Sigmoid colon (tissue), 4 donors: ENCODE data around the gene RASIP1.

ENCODE experiments used
- CTCF ChIP-seq, 4 experiments: fragments of 450-650 bp in 3 of 4; fragments of 200-600 bp in 1 of 4; IDR thresholded peaks; one replicate each; pipeline ENCODE4 v1.5.1; 2016 to 2019; ENCODE audit warnings: antibody characterized with exemption in 4 of 4, mild to moderate bottlenecking in 3 of 4, moderate library complexity in 2 of 4
- POLR2A ChIP-seq, 2 donors: fragments of 450-650 bp; IDR thresholded peaks; one replicate each; pipeline ENCODE4 v1.6.1; 2016; ENCODE audit warnings: antibody characterized with exemption in 2 of 2, mild to moderate bottlenecking in 2 of 2, moderate library complexity in 2 of 2
- POLR2AphosphoS5 ChIP-seq, 4 donors: sonication (generic); formaldehyde crosslinking; IDR thresholded peaks; one replicate each; pipeline ENCODE4 v1.6.1; 2017; ENCODE audit warnings: antibody characterized with exemption in 4 of 4

GRCh38 chr19:48672994-48673393, 67.4 kb downstream of the RASIP1 start, which contains the start of gene NTN5:
- TF ChIP-seq CTCF (IDR thresholded peaks at IDR 0.05) (no peak), POLR2A (IDR thresholded peaks at IDR 0.05) (no peak), POLR2AphosphoS5 (IDR thresholded peaks at IDR 0.05) (no peak)
